Dendritic cell treated with granulocyte-macrophage colony-stimulating factor and Interleukin-4, amounts not matched to agents 40 ng/mL and 50 ng/mL, for 4 days (primary cell): ENCODE results near the gene KIF2A.

Source experiments
- H3K27ac Mint-ChIP-seq: one replicate; pipeline ENCODE4 v1.8.0; 2022; ENCODE audit warnings: mild to moderate bottlenecking, mixed read lengths
- H3K27me3 Mint-ChIP-seq: one replicate; pipeline ENCODE4 v1.8.0; 2022; ENCODE audit warnings: mild to moderate bottlenecking, mixed read lengths
- H3K36me3 Mint-ChIP-seq: one replicate; pipeline ENCODE4 v1.8.0; 2022; ENCODE audit warnings: low read depth, mixed read lengths
- H3K4me1 Mint-ChIP-seq: one replicate; pipeline ENCODE4 v1.8.0; 2022; ENCODE audit warnings: low read depth, mixed read lengths
- H3K4me3 Mint-ChIP-seq: one replicate; pipeline ENCODE4 v1.8.0; 2022; ENCODE audit warnings: mild to moderate bottlenecking, moderate library complexity, mixed read lengths
- H3K9me3 Mint-ChIP-seq: one replicate; pipeline ENCODE4 v1.8.0; 2022; ENCODE audit warnings: mixed read lengths
- intact Hi-C: fragments of 100-400 bp; cut with micrococcal nuclease; formaldehyde crosslinking; loops from one replicate; pipeline ENCODE4 v1.15.0; 2022

KIF2A gene

DNA sequence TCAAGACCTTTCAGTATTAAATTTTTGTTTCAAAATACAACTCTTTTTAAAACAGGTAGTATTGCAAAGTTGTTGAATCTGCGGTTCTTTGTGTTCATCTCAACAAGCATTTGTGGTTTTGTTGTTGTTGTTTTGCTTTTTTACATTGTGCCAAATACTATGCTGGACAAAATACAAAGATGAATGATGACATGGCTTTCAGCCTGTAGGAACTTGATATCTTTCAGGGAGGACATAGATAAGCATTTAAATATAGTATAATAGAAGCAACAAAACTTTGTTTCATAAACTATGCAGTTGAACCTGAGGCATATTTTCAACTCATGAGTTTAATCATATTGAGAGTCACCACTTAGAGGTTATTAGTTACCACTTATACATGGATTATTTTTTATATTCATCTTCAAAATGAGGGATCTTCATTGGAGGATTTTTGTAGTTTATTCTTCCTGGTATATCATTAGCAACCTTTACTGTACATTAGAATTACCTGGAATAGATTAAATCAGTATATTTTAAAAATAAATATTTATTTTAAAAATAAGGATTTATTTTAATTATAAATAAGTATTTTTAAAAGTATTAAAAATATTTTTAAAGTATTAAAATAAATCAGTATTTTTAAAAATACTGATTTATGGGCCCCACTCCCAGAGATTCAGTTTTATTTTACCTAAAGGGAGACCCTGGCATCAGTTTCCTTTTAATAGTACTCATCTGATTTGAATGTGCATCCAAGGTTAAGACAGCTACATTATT lies 42.9 kb downstream of the KIF2A start:
- no peak overlapping the region for H3K27ac Mint-ChIP-seq
- no peaks in the 10 kb centered on the region for H3K4me1 Mint-ChIP-seq
- no peak overlapping the region for H3K4me3 Mint-ChIP-seq
- no peaks in the 10 kb centered on the region for H3K27me3 Mint-ChIP-seq
- H3K36me3 Mint-ChIP-seq = peaks cover 50% of the 10 kb centered on the region
- intact Hi-C loops = loop anchor here (5.0 kb wide), 1 partner anchor 38 kb away; no protein-coding TSS in a partner anchor
- no peaks in the 10 kb centered on the region for H3K9me3 Mint-ChIP-seq

DNA sequence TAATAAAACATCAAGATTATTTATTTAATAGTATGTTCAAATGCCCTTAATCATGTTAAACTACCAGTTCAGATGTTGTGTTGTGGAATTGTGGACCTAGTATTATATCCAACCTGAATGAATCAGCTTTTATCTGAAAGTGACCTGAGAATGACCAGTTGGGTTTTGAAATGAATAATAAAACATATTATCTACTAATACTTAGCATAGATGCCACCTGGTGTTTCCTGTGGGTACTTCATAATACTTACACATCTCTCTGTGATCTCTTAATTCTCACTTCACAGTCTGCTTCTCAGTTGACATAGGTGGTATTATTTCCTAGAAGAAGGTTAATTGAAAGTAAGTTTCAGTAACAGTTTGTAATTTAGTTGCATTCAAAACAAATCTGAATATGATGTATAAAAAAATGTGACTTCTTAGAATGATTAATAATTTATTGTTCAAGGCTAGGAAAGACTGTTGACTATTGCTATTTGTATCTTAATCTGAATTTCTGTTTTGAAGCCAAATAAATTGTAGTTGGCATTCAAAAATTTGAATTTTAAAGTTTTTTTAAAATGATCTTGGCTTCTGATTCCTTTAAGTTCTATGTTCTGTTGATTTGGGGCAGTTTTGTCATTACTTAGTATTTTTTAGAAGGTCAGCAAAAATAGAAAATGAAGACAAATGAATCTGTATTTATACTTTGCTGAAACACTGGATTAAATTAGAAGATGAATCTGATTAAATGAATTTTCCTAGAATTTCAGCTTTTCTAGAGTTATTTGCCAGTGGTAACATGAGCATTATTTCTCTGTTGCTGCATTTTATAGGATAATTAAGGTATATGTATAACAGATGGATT lies 48.2 kb downstream of the KIF2A start:
- Mint-ChIP-seq H3K27me3 (no peaks in the 10 kb centered on the region), H3K9me3 (no peaks in the 10 kb centered on the region), H3K4me1 (no peaks in the 10 kb centered on the region), H3K36me3 (peaks cover 43% of the 10 kb centered on the region), H3K27ac (no peak overlapping the region), H3K4me3 (no peak overlapping the region)
- intact Hi-C loops = loop anchor here (5.0 kb wide), 2 partner anchors 47 to 132 kb away; partner anchors contain the start of gene KIF2A

GRCh38 chr5:62362701-62363100 lies 56.7 kb downstream of the KIF2A start:
- intact Hi-C loops = no loop called here

GRCh38 chr5:62369039-62369438 lies 63.0 kb downstream of the KIF2A start:
- Mint-ChIP-seq H3K4me1 (no peaks in the 10 kb centered on the region), H3K9me3 (no peaks in the 10 kb centered on the region), H3K36me3 (peaks cover 67% of the 10 kb centered on the region), H3K27me3 (no peaks in the 10 kb centered on the region), H3K27ac (no peak overlapping the region), H3K4me3 (no peak overlapping the region)
- intact Hi-C loops = no loop called here

More at GRCh38 chr5:62362701-62363100, 56.7 kb downstream of the KIF2A start:
- Mint-ChIP-seq H3K4me3 (no peak overlapping the region), H3K36me3 (peaks cover 65% of the 10 kb centered on the region), H3K9me3 (no peaks in the 10 kb centered on the region), H3K27ac (no peak overlapping the region), H3K4me1 (no peaks in the 10 kb centered on the region), H3K27me3 (no peaks in the 10 kb centered on the region)

DNA sequence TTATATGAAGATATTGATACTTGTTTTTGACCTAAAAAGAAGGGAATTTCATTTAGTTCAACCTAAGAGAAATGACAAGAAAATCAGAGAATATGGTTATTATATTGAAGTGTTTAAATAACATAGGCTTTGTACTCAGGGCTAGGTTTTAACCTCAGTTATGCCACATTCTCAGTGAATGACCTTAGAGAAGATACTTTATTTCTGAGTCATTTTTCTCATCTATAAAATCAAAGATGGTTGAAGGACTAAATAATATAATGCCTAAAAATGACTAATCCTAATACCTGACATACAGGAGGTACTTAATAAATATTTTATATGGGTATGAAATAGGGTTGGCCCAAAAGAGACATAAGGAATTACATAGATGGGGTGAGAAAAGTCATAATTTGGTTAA lies 65.4 kb downstream of the KIF2A start:
- Mint-ChIP-seq H3K36me3 (peaks cover 58% of the 10 kb centered on the region), H3K4me3 (no peak overlapping the region), H3K9me3 (no peaks in the 10 kb centered on the region), H3K27ac (no peak overlapping the region), H3K4me1 (no peaks in the 10 kb centered on the region), H3K27me3 (no peaks in the 10 kb centered on the region)
- intact Hi-C loops = no loop called here

GRCh38 chr5:62372600-62372999 lies 66.6 kb downstream of the KIF2A start:
- H3K9me3 Mint-ChIP-seq = no peaks in the 10 kb centered on the region
- no peaks in the 10 kb centered on the region for H3K27me3 Mint-ChIP-seq
- no peak overlapping the region for H3K4me3 Mint-ChIP-seq
- intact Hi-C loops = no loop called here
- no peak overlapping the region for H3K27ac Mint-ChIP-seq
- H3K36me3 Mint-ChIP-seq = peaks cover 52% of the 10 kb centered on the region
- H3K4me1 Mint-ChIP-seq = no peaks in the 10 kb centered on the region

DNA sequence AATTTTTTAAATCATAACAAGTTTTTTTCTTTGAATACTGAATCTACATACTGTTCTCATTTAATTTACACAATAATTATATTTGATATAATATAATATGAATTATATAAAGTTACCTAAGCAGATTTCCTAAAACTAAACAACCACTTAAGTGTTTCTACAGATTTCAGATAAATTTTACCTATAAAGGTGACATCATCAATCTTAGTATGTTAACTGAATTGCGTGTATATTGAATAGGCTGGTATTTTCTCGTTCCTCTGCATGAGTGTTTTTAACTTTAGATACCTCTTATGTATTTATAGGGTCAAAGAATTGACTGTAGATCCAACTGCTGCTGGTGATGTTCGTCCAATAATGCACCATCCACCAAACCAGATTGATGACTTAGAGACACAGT lies 67.4 kb downstream of the KIF2A start:
- Mint-ChIP-seq H3K27ac (no peak overlapping the region), H3K4me1 (no peaks in the 10 kb centered on the region), H3K4me3 (no peak overlapping the region), H3K9me3 (no peaks in the 10 kb centered on the region), H3K27me3 (no peaks in the 10 kb centered on the region), H3K36me3 (peaks cover 59% of the 10 kb centered on the region)
- intact Hi-C loops = no loop called here

- no peak overlapping the region for H3K27ac Mint-ChIP-seq
- no peaks in the 10 kb centered on the region for H3K9me3 Mint-ChIP-seq
Observed at GRCh38 chr5:62374090-62374489, 68.1 kb downstream of the KIF2A start.

GRCh38 chr5:62375627-62376026 lies 69.6 kb downstream of the KIF2A start:
- Mint-ChIP-seq H3K4me1 (no peaks in the 10 kb centered on the region), H3K36me3 (peaks cover 71% of the 10 kb centered on the region), H3K27me3 (no peaks in the 10 kb centered on the region), H3K9me3 (no peaks in the 10 kb centered on the region), H3K4me3 (no peak overlapping the region), H3K27ac (no peak overlapping the region)
- intact Hi-C loops = no loop called here

More at GRCh38 chr5:62374090-62374489, 68.1 kb downstream of the KIF2A start:
- Mint-ChIP-seq H3K27me3 (no peaks in the 10 kb centered on the region), H3K4me3 (no peak overlapping the region), H3K4me1 (no peaks in the 10 kb centered on the region), H3K36me3 (peaks cover 64% of the 10 kb centered on the region)
- intact Hi-C loops = no loop called here

GRCh38 chr5:62376064-62376463 lies 70.1 kb downstream of the KIF2A start:
- intact Hi-C loops = no loop called here
- Mint-ChIP-seq H3K4me1 (no peaks in the 10 kb centered on the region), H3K36me3 (peaks cover 71% of the 10 kb centered on the region), H3K27me3 (no peaks in the 10 kb centered on the region), H3K4me3 (no peak overlapping the region), H3K27ac (no peak overlapping the region), H3K9me3 (no peaks in the 10 kb centered on the region)

- intact Hi-C loops = loop anchor here (5.0 kb wide), 1 partner anchor 38 kb away; no protein-coding TSS in a partner anchor
- Mint-ChIP-seq H3K27me3 (no peaks in the 10 kb centered on the region), H3K4me1 (no peaks in the 10 kb centered on the region), H3K4me3 (no peak overlapping the region), H3K36me3 (peaks cover 90% of the 10 kb centered on the region), H3K9me3 (no peaks in the 10 kb centered on the region), H3K27ac (no peak overlapping the region)
Observed at GRCh38 chr5:62385131-62385530, 79.1 kb downstream of the KIF2A start.

- H3K27ac Mint-ChIP-seq = no peak overlapping the region
- intact Hi-C loops = loop anchor here (5.0 kb wide), 1 partner anchor 39 kb away; no protein-coding TSS in a partner anchor
- H3K4me1 Mint-ChIP-seq = no peaks in the 10 kb centered on the region
Observed at GRCh38 chr5:62385816-62386400, 79.9 kb downstream of the KIF2A start.

GRCh38 chr5:62386824-62387223 lies 80.8 kb downstream of the KIF2A start:
- no peak overlapping the region for H3K4me3 Mint-ChIP-seq
- H3K27ac Mint-ChIP-seq = no peak overlapping the region
- peaks cover 80% of the 10 kb centered on the region for H3K36me3 Mint-ChIP-seq
- H3K4me1 Mint-ChIP-seq = no peaks in the 10 kb centered on the region
- no peaks in the 10 kb centered on the region for H3K27me3 Mint-ChIP-seq
- intact Hi-C loops = loop anchor here (5.0 kb wide), 1 partner anchor 40 kb away; no protein-coding TSS in a partner anchor
- no peaks in the 10 kb centered on the region for H3K9me3 Mint-ChIP-seq

More at GRCh38 chr5:62385816-62386400, 79.9 kb downstream of the KIF2A start:
- H3K36me3 Mint-ChIP-seq = peaks cover 89% of the 10 kb centered on the region
- H3K27me3 Mint-ChIP-seq = no peaks in the 10 kb centered on the region
- no peak overlapping the region for H3K4me3 Mint-ChIP-seq
- H3K9me3 Mint-ChIP-seq = no peaks in the 10 kb centered on the region
